DMS 273 treated with DMSO at 0.1 percent for 48 hours (cell line): Measurements from ENCODE around the gene MYL4.

Source experiments
- DNase-seq: peaks from one replicate; lab custom pipeline; 2025; lab: John Stamatoyannopoulos, UW

Gene MYL4

DNA sequence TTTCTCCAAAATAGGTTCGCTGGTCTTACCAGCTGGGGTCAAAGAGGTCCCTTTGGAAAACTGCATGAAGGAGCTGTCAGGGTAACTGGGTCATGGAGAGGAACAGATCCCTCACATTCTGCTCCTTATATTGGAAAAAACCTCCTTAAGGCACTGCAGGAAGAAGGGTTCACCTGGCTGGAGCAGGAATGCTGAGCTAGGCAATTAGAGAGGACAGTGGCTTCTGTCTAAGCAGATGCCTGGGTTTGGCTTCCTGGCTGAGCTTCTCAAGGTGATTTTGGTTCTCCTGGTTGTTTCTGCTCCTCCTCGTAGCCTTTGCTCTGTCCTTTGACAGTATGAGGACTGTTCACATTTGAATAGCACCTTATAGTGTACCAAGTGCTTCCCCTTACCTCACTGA is 64.1 kb downstream of the MYL4 start:
- DNase-seq, result no peak
